Mesangial cell (primary cell): ENCODE results near the gene KCNRG. TPM values are rescaled to one million over a fixed set of nuclear protein-coding genes. Genes with fewer than 3 reads are reported as not detected.

ENCODE experiments used
- total RNA-seq: library from RNA; depleted of rRNA; stranded (reverse); fragments of >200 nt; gene quantifications from 2 replicates; pipeline ENCODE4 v1.2.3, GENCODE V29; 2015

KCNRG gene
- total RNA-seq, result 0.33 and 0.89 TPM in 2 replicates

GRCh38 chr13:50015258-50015657, at the start of gene KCNRG:
TSS of gene KCNRG (plus strand) at chr13:50015444. CDS start at chr13:50015494, 50 bp downstream.

GRCh38 chr13:49996951-49997895, 18.0 kb upstream of the KCNRG start, which contains the start of gene TRIM13:
TSS of gene TRIM13 (plus strand) at chr13:49997042. CDS start at chr13:50011941, 14,899 bp downstream.

Other genes with a start within 250 kb of the KCNRG start
- 13.7 and 25.3 TPM in 2 replicates for gene KPNA3, start 222.8 kb upstream of the KCNRG start, total RNA-seq
- gene SPRYD7, start 79.1 kb upstream of the KCNRG start, total RNA-seq, result 2.8 and 4.6 TPM in 2 replicates
- 9.1 and 15.8 TPM in 2 replicates for gene TRIM13, start 18.4 kb upstream of the KCNRG start, total RNA-seq